Panc1 (cell line): ENCODE data around the gene ZFC3H1. TPM values are rescaled to one million over a fixed set of nuclear protein-coding genes. Genes with fewer than 3 reads are reported as not detected.

Experiments used
- ATAC-seq: fragments of 200-7000 bp; cut with Tn5 transposase; 2 replicates; pipeline ENCODE4 v1.9.1; 2020; ENCODE audit warnings: mild to moderate bottlenecking, moderate library complexity
- BruUV-seq: library from RNA; stranded (reverse); fragments of 400-500 nt; replicated peaks from 2 replicates; lab custom pipeline; 2021; lab: Mats Ljungman, UMichigan
- CTCF ChIA-PET: fragments of 300-600 bp; sonication (Branson Sonifier 250); formaldehyde crosslinking; loops from one replicate; lab custom pipeline; 2022; ENCODE audit warnings: antibody characterized with exemption; lab: Charles Lee
- POLR2A ChIA-PET: fragments of 300-600 bp; sonication (Branson Sonifier 250); formaldehyde crosslinking; loops from one replicate; lab custom pipeline; 2022; ENCODE audit warnings: antibody characterized with exemption; lab: Charles Lee
- DNase-seq: peaks from one replicate; pipeline ENCODE4 v3.0.0-alpha.2; 2010; ENCODE audit warnings: low read depth, low spot score
- H3K27ac ChIP-seq: 2 replicates; pipeline ENCODE4 v1.5.1; 2011; ENCODE audit warnings: mild to moderate bottlenecking, low read length, inconsistent platforms
- H3K27me3 ChIP-seq: fragments of 200-500 bp; sonication (Bioruptor generic); 2 replicates; pipeline ENCODE4 v1.6.0; 2014; ENCODE audit warnings: low read length, inconsistent platforms; ENCODE audit not compliant: control insufficient read depth, insufficient read depth
- H3K36me3 ChIP-seq: fragments of 200-500 bp; sonication (Bioruptor generic); 2 replicates; pipeline ENCODE4 v1.5.1; 2014; ENCODE audit warnings: inconsistent platforms, mild to moderate bottlenecking, low read length, moderate library complexity; ENCODE audit not compliant: control insufficient read depth, insufficient read depth
- H3K4me1 ChIP-seq: 2 replicates; pipeline ENCODE4 v1.5.1; 2011; ENCODE audit warnings: inconsistent platforms, mild to moderate bottlenecking, low read length, moderate library complexity; ENCODE audit not compliant: control insufficient read depth, insufficient read depth
- H3K4me3 ChIP-seq, 2 experiments: 2 replicates each; pipeline ENCODE4 v1.5.1; 2011 to 2012; ENCODE audit warnings: low read depth in 2 of 2, low read length in 2 of 2, mild to moderate bottlenecking in 2 of 2, inconsistent platforms in 1 of 2, moderate library complexity in 1 of 2
- H3K9me3 ChIP-seq: fragments of 200-500 bp; sonication (Bioruptor generic); 2 replicates; pipeline ENCODE4 v1.5.1; 2014; ENCODE audit warnings: low read depth, mild to moderate bottlenecking, inconsistent platforms, low read length, moderate library complexity; ENCODE audit not compliant: control insufficient read depth, insufficient read depth
- CTCF ChIP-seq: fragments of 450-650 bp; IDR thresholded peaks from 2 replicates; pipeline ENCODE4 v1.5.1; 2017; ENCODE audit warnings: mild to moderate bottlenecking
- POLR2AphosphoS5 ChIP-seq: IDR thresholded peaks from 2 replicates; pipeline ENCODE4 v1.6.1; 2012; ENCODE audit warnings: mild to moderate bottlenecking, low read depth, low read length, moderate library complexity
- REST ChIP-seq, 2 experiments: IDR thresholded peaks; 2 replicates each; pipeline ENCODE4 v1.6.1; 2011 to 2012; ENCODE audit warnings: low read depth in 2 of 2, control low read depth in 1 of 2, low read length in 1 of 2, mild to moderate bottlenecking in 1 of 2, moderate library complexity in 1 of 2; ENCODE audit not compliant: insufficient read depth in 1 of 2
- SIN3A ChIP-seq: IDR thresholded peaks from 2 replicates; pipeline ENCODE4 v1.6.1; 2012; ENCODE audit warnings: low read depth, mild to moderate bottlenecking, low read length, moderate library complexity, borderline replicate concordance; ENCODE audit not compliant: insufficient read depth
- TCF7L2 ChIP-seq: IDR thresholded peaks from 2 replicates; pipeline ENCODE4 v1.6.1; 2011; ENCODE audit warnings: mild to moderate bottlenecking, low read depth, low read length, inconsistent platforms
- in situ Hi-C: cut with HindIII; loops from 2 replicates; pipeline ENCODE4 v1.10.0; 2016; ENCODE audit warnings: low sequenced_read_pairs, low pct_unique_long_range_greater_than_20kb
- intact Hi-C: fragments of 100-400 bp; cut with micrococcal nuclease; formaldehyde crosslinking; loops from one replicate; pipeline ENCODE4 v1.10.0; 2022; ENCODE audit not compliant: unreplicated experiment
- total RNA-seq: library from RNA; stranded (reverse); gene quantifications from one replicate; pipeline ENCODE4 v1.2.1, GENCODE V29; 2021; ENCODE audit not compliant: unreplicated experiment

The ZFC3H1 gene
- total RNA-seq, 1 experiment from 2014 or later = 38.2 TPM

- ChIA-PET POLR2A (no interaction called here), CTCF (interaction anchor here (0.7 kb wide), 1 partner anchor 100 kb away, joined by 11 read pairs; no protein-coding TSS in a partner anchor)
- Histone ChIP-seq H3K36me3 (peaks cover 49% of the 10 kb centered on the region), H3K4me1 (no peaks in the 10 kb centered on the region), H3K27me3 (no peaks in the 10 kb centered on the region), H3K27ac (no peak overlapping the region), H3K4me3 (no peak overlapping the region), H3K9me3 (no peaks in the 10 kb centered on the region)
- TF ChIP-seq REST (IDR thresholded peaks at IDR 0.05; ENCODE audit: insufficient read depth in 1 of 2, low read depth in 2 of 2, low read length in 1 of 2) (no peak), POLR2AphosphoS5 (no peak), TCF7L2 (no peak), SIN3A (no peak), CTCF (no peak)
- in situ Hi-C loops = no loop called here
- BruUV-seq = no TSS peak
- ATAC-seq = no peak
- intact Hi-C loops = no loop called here
- DNase-seq = no peak
Measured at GRCh38 chr12:71648537-71648936, 15.1 kb downstream of the ZFC3H1 start.

- Histone ChIP-seq H3K9me3 (no peaks in the 10 kb centered on the region), H3K4me1 (no peaks in the 10 kb centered on the region), H3K4me3 (no peak overlapping the region), H3K27me3 (no peaks in the 10 kb centered on the region), H3K36me3 (peaks cover 56% of the 10 kb centered on the region), H3K27ac (no peak overlapping the region)
- BruUV-seq = no TSS peak
- intact Hi-C loops (no loop called here), in situ Hi-C loops (no loop called here)
- CTCF ChIA-PET = no interaction called here
- no peak for TF ChIP-seq TCF7L2
- no peak for TF ChIP-seq SIN3A
- no peak for TF ChIP-seq CTCF
- no peak for TF ChIP-seq POLR2AphosphoS5
- TF ChIP-seq REST (IDR thresholded peaks at IDR 0.05; ENCODE audit: insufficient read depth in 1 of 2, low read depth in 2 of 2, low read length in 1 of 2) = no peak
- POLR2A ChIA-PET = no interaction called here
- ATAC-seq (no peak), DNase-seq (no peak)
Measured at GRCh38 chr12:71646512-71646911, 17.1 kb downstream of the ZFC3H1 start.
